Upper lobe of left lung (tissue), 4 donors: ENCODE data around the gene NGEF.

Experiments used
- EP300 ChIP-seq, 4 donors: sonication (generic); formaldehyde crosslinking; IDR thresholded peaks; one replicate each; pipeline ENCODE4 v1.5.1; 2017; ENCODE audit warnings: antibody characterized with exemption in 4 of 4, control low read depth in 2 of 4
- POLR2A ChIP-seq, 4 donors: fragments of 450-650 bp; IDR thresholded peaks; one replicate each; pipeline ENCODE4 v1.5.1; 2016 to 2017; ENCODE audit warnings: antibody characterized with exemption in 4 of 4, mild to moderate bottlenecking in 2 of 4
- TF ChIP-seq, protein P1 (sequence below), 6 experiments: fragments of 450-650 bp in 4 of 6; fragments of 200-600 bp in 2 of 6; sonication (generic) in 2 of 6; IDR thresholded peaks; one replicate each; pipeline ENCODE4 v1.5.1; 2016 to 2019; ENCODE audit warnings: antibody characterized with exemption in 6 of 6

GRCh38 chr2:232838406-232838874 is 174.6 kb downstream of the NGEF start:
- TF ChIP-seq, protein P1, sequence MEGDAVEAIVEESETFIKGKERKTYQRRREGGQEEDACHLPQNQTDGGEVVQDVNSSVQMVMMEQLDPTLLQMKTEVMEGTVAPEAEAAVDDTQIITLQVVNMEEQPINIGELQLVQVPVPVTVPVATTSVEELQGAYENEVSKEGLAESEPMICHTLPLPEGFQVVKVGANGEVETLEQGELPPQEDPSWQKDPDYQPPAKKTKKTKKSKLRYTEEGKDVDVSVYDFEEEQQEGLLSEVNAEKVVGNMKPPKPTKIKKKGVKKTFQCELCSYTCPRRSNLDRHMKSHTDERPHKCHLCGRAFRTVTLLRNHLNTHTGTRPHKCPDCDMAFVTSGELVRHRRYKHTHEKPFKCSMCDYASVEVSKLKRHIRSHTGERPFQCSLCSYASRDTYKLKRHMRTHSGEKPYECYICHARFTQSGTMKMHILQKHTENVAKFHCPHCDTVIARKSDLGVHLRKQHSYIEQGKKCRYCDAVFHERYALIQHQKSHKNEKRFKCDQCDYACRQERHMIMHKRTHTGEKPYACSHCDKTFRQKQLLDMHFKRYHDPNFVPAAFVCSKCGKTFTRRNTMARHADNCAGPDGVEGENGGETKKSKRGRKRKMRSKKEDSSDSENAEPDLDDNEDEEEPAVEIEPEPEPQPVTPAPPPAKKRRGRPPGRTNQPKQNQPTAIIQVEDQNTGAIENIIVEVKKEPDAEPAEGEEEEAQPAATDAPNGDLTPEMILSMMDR (IDR thresholded peaks at IDR 0.05): no peak
- TF ChIP-seq EP300 (IDR thresholded peaks at IDR 0.05): no peak
- TF ChIP-seq POLR2A (IDR thresholded peaks at IDR 0.05): no peak
